ENCODE results near the gene BCAN.

- TF ChIP-seq EZH2 (IDR thresholded peaks at IDR 0.05; ENCODE audit: borderline replicate concordance, low read length) (no peak), CTCF (conservative IDR thresholded peaks at IDR 0.05 in 1 of 2, IDR thresholded peaks at IDR 0.05 in 1 of 2; ENCODE audit: extremely low read depth in 1 of 2, insufficient read depth in 1 of 2, low read depth in 1 of 2, low read length in 2 of 2) (no peak)
Measured at GRCh38 chr1:156632355-156632754, 9.6 kb upstream of the BCAN start.
